Measurements from ENCODE around the gene XAGE1B. TPM values are rescaled to one million over a fixed set of nuclear protein-coding genes. Genes with fewer than 3 reads are reported as not detected.

Gene XAGE1B
- polyA plus RNA-seq, 2 of the 4 experiments (the other 2 are of a cell fraction): 54.6 to 179 TPM

GRCh38 chrX:52509916-52510315, 6.9 kb downstream of the XAGE1B start:
- Histone ChIP-seq H3K27ac (no peak overlapping the region), H3K4me2 (no peak overlapping the region), H3K4me1 (no peaks in the 10 kb centered on the region), H3K4me3 (no peak overlapping the region), H3K9me3 (no peaks in the 10 kb centered on the region)
- ChIA-PET POLR2A (no interaction called here), CTCF (interaction anchor here (0.6 kb wide), 1 partner anchor 356 kb away, joined by 3 read pairs; no protein-coding TSS in a partner anchor)
- TF ChIP-seq HOXB13 (CRISPR knock-in tag; IDR thresholded peaks at IDR 0.05; ENCODE audit: low read depth) (no peak), MAZ (IDR thresholded peaks at IDR 0.05; ENCODE audit: borderline replicate concordance, low read depth, low read length) (no peak), FOSL2 (IDR thresholded peaks at IDR 0.05) (no peak), FOSL2 (CRISPR knock-in tag; IDR thresholded peaks at IDR 0.05) (no peak), ZFP36 (IDR thresholded peaks at IDR 0.05; ENCODE audit: borderline replicate concordance, partially characterized antibody) (no peak), ATOH8 (CRISPR knock-in tag; IDR thresholded peaks at IDR 0.05; ENCODE audit: low read depth) (no peak), ZNF302 (CRISPR knock-in tag; IDR thresholded peaks at IDR 0.05) (no peak), CHD2 (IDR thresholded peaks at IDR 0.05; ENCODE audit: low read length, partially characterized antibody) (no peak), CBX8 (IDR thresholded peaks at IDR 0.05) (no peak), NPAS2 (CRISPR knock-in tag; IDR thresholded peaks at IDR 0.05; ENCODE audit: borderline replicate concordance) (no peak), RCOR1 (IDR thresholded peaks at IDR 0.05; ENCODE audit: low read depth, low read length) (no peak), NR3C1 (IDR thresholded peaks at IDR 0.05) (no peak), KDM1A (IDR thresholded peaks at IDR 0.05; ENCODE audit: low read depth) (no peak)
- TF ChIP-seq, protein P1, sequence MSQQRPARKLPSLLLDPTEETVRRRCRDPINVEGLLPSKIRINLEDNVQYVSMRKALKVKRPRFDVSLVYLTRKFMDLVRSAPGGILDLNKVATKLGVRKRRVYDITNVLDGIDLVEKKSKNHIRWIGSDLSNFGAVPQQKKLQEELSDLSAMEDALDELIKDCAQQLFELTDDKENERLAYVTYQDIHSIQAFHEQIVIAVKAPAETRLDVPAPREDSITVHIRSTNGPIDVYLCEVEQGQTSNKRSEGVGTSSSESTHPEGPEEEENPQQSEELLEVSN (IDR thresholded peaks at IDR 0.05; ENCODE audit: borderline replicate concordance, low read depth): no peak
- ATAC-seq (no peak), FAIRE-seq (no peak), DNase-seq (ENCODE audit: low read depth in 1 of 2, low spot score in 1 of 2) (no peak)
- 82% methylated on average over 6 of the region's 6 CpGs for WGBS (ENCODE audit: missing lambda C conversion rate)

GRCh38 chrX:52507331-52507730, 9.5 kb downstream of the XAGE1B start:
- CTCF ChIA-PET: no interaction called here
- FAIRE-seq (no peak), ATAC-seq (no peak), DNase-seq (ENCODE audit: low read depth in 1 of 2, low spot score in 1 of 2) (no peak)
- no peaks in the 10 kb centered on the region for H3K4me1 ChIP-seq
- H3K9me3 ChIP-seq: no peaks in the 10 kb centered on the region
- POLR2A ChIA-PET: no interaction called here
- 39% methylated on average over 3 of the region's 3 CpGs for WGBS (ENCODE audit: missing lambda C conversion rate)
- TF ChIP-seq MAZ (IDR thresholded peaks at IDR 0.05; ENCODE audit: borderline replicate concordance, low read depth, low read length) (no peak), TFCP2L1 (CRISPR knock-in tag; IDR thresholded peaks at IDR 0.05) (no peak), ESRRA (IDR thresholded peaks at IDR 0.05; ENCODE audit: borderline replicate concordance, low read length) (no peak), RCOR1 (IDR thresholded peaks at IDR 0.05; ENCODE audit: low read depth, low read length) (no peak), EHF (CRISPR knock-in tag; IDR thresholded peaks at IDR 0.05) (no peak), ZFP36 (IDR thresholded peaks at IDR 0.05; ENCODE audit: borderline replicate concordance, partially characterized antibody) (no peak), CHD2 (IDR thresholded peaks at IDR 0.05; ENCODE audit: low read length, partially characterized antibody) (no peak), FOSB (CRISPR knock-in tag; IDR thresholded peaks at IDR 0.05) (no peak), EP300 (IDR thresholded peaks at IDR 0.05) (no peak)
- TF ChIP-seq, protein P2, sequence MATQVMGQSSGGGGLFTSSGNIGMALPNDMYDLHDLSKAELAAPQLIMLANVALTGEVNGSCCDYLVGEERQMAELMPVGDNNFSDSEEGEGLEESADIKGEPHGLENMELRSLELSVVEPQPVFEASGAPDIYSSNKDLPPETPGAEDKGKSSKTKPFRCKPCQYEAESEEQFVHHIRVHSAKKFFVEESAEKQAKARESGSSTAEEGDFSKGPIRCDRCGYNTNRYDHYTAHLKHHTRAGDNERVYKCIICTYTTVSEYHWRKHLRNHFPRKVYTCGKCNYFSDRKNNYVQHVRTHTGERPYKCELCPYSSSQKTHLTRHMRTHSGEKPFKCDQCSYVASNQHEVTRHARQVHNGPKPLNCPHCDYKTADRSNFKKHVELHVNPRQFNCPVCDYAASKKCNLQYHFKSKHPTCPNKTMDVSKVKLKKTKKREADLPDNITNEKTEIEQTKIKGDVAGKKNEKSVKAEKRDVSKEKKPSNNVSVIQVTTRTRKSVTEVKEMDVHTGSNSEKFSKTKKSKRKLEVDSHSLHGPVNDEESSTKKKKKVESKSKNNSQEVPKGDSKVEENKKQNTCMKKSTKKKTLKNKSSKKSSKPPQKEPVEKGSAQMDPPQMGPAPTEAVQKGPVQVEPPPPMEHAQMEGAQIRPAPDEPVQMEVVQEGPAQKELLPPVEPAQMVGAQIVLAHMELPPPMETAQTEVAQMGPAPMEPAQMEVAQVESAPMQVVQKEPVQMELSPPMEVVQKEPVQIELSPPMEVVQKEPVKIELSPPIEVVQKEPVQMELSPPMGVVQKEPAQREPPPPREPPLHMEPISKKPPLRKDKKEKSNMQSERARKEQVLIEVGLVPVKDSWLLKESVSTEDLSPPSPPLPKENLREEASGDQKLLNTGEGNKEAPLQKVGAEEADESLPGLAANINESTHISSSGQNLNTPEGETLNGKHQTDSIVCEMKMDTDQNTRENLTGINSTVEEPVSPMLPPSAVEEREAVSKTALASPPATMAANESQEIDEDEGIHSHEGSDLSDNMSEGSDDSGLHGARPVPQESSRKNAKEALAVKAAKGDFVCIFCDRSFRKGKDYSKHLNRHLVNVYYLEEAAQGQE (IDR thresholded peaks at IDR 0.05): no peak
- TF ChIP-seq, protein P3, sequence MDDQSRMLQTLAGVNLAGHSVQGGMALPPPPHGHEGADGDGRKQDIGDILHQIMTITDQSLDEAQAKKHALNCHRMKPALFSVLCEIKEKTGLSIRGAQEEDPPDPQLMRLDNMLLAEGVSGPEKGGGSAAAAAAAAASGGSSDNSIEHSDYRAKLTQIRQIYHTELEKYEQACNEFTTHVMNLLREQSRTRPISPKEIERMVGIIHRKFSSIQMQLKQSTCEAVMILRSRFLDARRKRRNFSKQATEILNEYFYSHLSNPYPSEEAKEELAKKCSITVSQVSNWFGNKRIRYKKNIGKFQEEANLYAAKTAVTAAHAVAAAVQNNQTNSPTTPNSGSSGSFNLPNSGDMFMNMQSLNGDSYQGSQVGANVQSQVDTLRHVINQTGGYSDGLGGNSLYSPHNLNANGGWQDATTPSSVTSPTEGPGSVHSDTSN (IDR thresholded peaks at IDR 0.05): no peak
- H3K4me2 ChIP-seq: no peak overlapping the region
- no peak overlapping the region for H3K4me3 ChIP-seq
- H3K27ac ChIP-seq: no peak overlapping the region

Data from A549 (cell line).